OCI-LY1 (cell line): Measurements from ENCODE around the gene CDC73.

Experiments
- EZH2 ChIP-seq: fragments of 200-600 bp; sonication (generic), shearing (Covaris generic); IDR thresholded peaks from 2 replicates; pipeline ENCODE4 v1.8.0; 2017; ENCODE audit warnings: borderline replicate concordance, mixed run types, mild to moderate bottlenecking, antibody characterized with exemption, low read length, moderate library complexity, mixed read lengths
- TF ChIP-seq, protein P1 (sequence below): fragments of 200-600 bp; sonication (generic), shearing (Covaris generic); IDR thresholded peaks from 2 replicates; pipeline ENCODE4 v1.5.1; 2017; ENCODE audit warnings: mild to moderate bottlenecking, antibody characterized with exemption, low read length, moderate library complexity, mixed read lengths

- TF ChIP-seq, protein P1, sequence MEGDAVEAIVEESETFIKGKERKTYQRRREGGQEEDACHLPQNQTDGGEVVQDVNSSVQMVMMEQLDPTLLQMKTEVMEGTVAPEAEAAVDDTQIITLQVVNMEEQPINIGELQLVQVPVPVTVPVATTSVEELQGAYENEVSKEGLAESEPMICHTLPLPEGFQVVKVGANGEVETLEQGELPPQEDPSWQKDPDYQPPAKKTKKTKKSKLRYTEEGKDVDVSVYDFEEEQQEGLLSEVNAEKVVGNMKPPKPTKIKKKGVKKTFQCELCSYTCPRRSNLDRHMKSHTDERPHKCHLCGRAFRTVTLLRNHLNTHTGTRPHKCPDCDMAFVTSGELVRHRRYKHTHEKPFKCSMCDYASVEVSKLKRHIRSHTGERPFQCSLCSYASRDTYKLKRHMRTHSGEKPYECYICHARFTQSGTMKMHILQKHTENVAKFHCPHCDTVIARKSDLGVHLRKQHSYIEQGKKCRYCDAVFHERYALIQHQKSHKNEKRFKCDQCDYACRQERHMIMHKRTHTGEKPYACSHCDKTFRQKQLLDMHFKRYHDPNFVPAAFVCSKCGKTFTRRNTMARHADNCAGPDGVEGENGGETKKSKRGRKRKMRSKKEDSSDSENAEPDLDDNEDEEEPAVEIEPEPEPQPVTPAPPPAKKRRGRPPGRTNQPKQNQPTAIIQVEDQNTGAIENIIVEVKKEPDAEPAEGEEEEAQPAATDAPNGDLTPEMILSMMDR: no peak
- no peak for TF ChIP-seq EZH2
These were observed 35.5 kb upstream of the CDC73 start for GRCh38 chr1:193086342-193086741.
